B cell (primary cell): ENCODE results near the gene PDE6A. TPM values are rescaled to one million over a fixed set of nuclear protein-coding genes. Genes with fewer than 3 reads are reported as not detected.

Experiments
- ATAC-seq: fragments of 200-7000 bp; cut with Tn5 transposase; one replicate; pipeline ENCODE4 v1.10.0; 2021; ENCODE audit warnings: low read depth, mild to moderate bottlenecking, moderate number of reproducible peaks, moderate library complexity
- CTCF ChIA-PET: fragments of 350-600 bp; sonication (Branson Sonifier 250); formaldehyde crosslinking; loops from one replicate; lab custom pipeline; 2021; ENCODE audit warnings: antibody characterized with exemption, inconsistent platforms; lab: Charles Lee
- POLR2A ChIA-PET: fragments of 350-600 bp; sonication (Branson Sonifier 250); formaldehyde crosslinking; loops from one replicate; lab custom pipeline; 2021; ENCODE audit warnings: antibody characterized with exemption; lab: Charles Lee
- DNase-seq: peaks from one replicate; pipeline ENCODE4 v3.0.0; 2013
- H2AFZ ChIP-seq: 2 replicates; pipeline ENCODE4 v1.6.1; 2012; ENCODE audit warnings: mild to moderate bottlenecking, low read depth, low read length; ENCODE audit not compliant: insufficient read depth, poor library complexity, severe bottlenecking
- H3K27ac ChIP-seq, 2 donors: 1 replicate in 1 of 2; 2 replicates in 1 of 2; pipeline ENCODE4 v1.5.1; 2012 to 2013; ENCODE audit warnings: low read length in 2 of 2, mild to moderate bottlenecking in 2 of 2, moderate library complexity in 1 of 2
- H3K27me3 ChIP-seq, 4 experiments: fragments of 200-600 bp in 1 of 4; sonication (generic) in 1 of 4; replicated peaks in 1 of 4; 1 replicate in 2 of 4; 2 replicates in 2 of 4; pipeline versions ENCODE4 v1.6.1 to v1.7.0; 2013 to 2016; ENCODE audit warnings: low read length in 3 of 4, mild to moderate bottlenecking in 2 of 4, mixed read lengths in 1 of 4, moderate library complexity in 1 of 4; ENCODE audit not compliant: insufficient read depth in 4 of 4, control insufficient read depth in 3 of 4; ENCODE audit errors: control extremely low read depth in 1 of 4
- H3K36me3 ChIP-seq, 2 experiments: replicated peaks in 1 of 2; 1 replicate in 1 of 2; 2 replicates in 1 of 2; pipeline versions ENCODE4 v1.6.1 to v1.7.1; 2013; ENCODE audit warnings: low read length in 1 of 2; ENCODE audit not compliant: insufficient read depth in 2 of 2, control insufficient read depth in 1 of 2; ENCODE audit errors: control extremely low read depth in 1 of 2, extremely low read depth in 1 of 2
- H3K4me1 ChIP-seq, 2 donors: fragments of 200-600 bp in 1 of 2; sonication (generic) in 1 of 2; 1 replicate in 1 of 2; 2 replicates in 1 of 2; pipeline versions ENCODE4 v1.5.1 to v1.6.1; 2013 to 2017; ENCODE audit warnings: low read length in 2 of 2; ENCODE audit not compliant: control insufficient read depth in 2 of 2, insufficient read depth in 2 of 2
- H3K4me2 ChIP-seq: replicated peaks from 2 replicates; pipeline ENCODE3; 2012; ENCODE audit warnings: mild to moderate bottlenecking, low read depth, low read length; ENCODE audit not compliant: poor library complexity, severe bottlenecking
- H3K4me3 ChIP-seq, 5 experiments: fragments of 200-600 bp in 1 of 5; sonication (generic) in 1 of 5; 1 replicate in 3 of 5; 2 replicates in 2 of 5; pipeline versions ENCODE4 v1.5.1 to v1.7.0; 2011 to 2016; ENCODE audit warnings: low read length in 4 of 5, mild to moderate bottlenecking in 4 of 5, low read depth in 2 of 5, control low read depth in 1 of 5, moderate library complexity in 1 of 5; ENCODE audit not compliant: insufficient read depth in 1 of 5; ENCODE audit errors: control extremely low read depth in 1 of 5, extremely low read depth in 1 of 5
- H3K79me2 ChIP-seq: fragments of 200-600 bp; sonication (generic); one replicate; pipeline ENCODE4 v1.6.0; 2016; ENCODE audit warnings: low read length; ENCODE audit not compliant: control insufficient read depth, insufficient read depth
- H3K9ac ChIP-seq: fragments of 200-600 bp; sonication (generic); 2 replicates; pipeline ENCODE4 v1.6.1; 2017; ENCODE audit warnings: mild to moderate bottlenecking, low read length, moderate library complexity
- H3K9me3 ChIP-seq, 3 donors: one replicate each; pipeline versions ENCODE4 v1.6.1 to v1.7.1; 2013; ENCODE audit warnings: low read length in 2 of 3; ENCODE audit not compliant: control insufficient read depth in 2 of 3, insufficient read depth in 1 of 3; ENCODE audit errors: control extremely low read depth in 1 of 3
- H4K20me1 ChIP-seq: 2 replicates; pipeline ENCODE4 v1.6.0; 2012; ENCODE audit warnings: mild to moderate bottlenecking, low read length; ENCODE audit not compliant: insufficient read depth, control insufficient read depth, poor library complexity, severe bottlenecking
- H3K27ac Mint-ChIP-seq: one replicate; pipeline ENCODE4 v1.8.0; 2021; ENCODE audit warnings: mixed read lengths
- H3K27me3 Mint-ChIP-seq: one replicate; pipeline ENCODE4 v1.8.0; 2021; ENCODE audit warnings: mixed read lengths
- H3K4me1 Mint-ChIP-seq: one replicate; pipeline ENCODE4 v1.8.0; 2021; ENCODE audit warnings: mixed read lengths
- H3K4me3 Mint-ChIP-seq: one replicate; pipeline ENCODE4 v1.8.0; 2021; ENCODE audit warnings: mixed read lengths
- H3K9me3 Mint-ChIP-seq: one replicate; pipeline ENCODE4 v1.8.0; 2022; ENCODE audit warnings: mixed read lengths; ENCODE audit not compliant: insufficient read depth
- CTCF ChIP-seq: fragments of 200-600 bp; IDR thresholded peaks from one replicate; pipeline ENCODE4 v1.8.0; 2022; ENCODE audit warnings: antibody characterized with exemption, mild to moderate bottlenecking
- EZH2 ChIP-seq: IDR thresholded peaks from 2 replicates; pipeline ENCODE4 v1.6.1; 2012; ENCODE audit warnings: borderline replicate concordance, low read depth, mild to moderate bottlenecking, moderate library complexity, low read length; ENCODE audit not compliant: insufficient read depth, poor library complexity, severe bottlenecking
- WGBS: methylation state at CpG from one replicate; pipeline ENCODE4 v1.1.5; 2013; ENCODE audit warnings: missing lambda C conversion rate; ENCODE audit not compliant: insufficient coverage; 5-methylcytosine and 5-hydroxymethylcytosine counted together
- intact Hi-C: fragments of 100-400 bp; cut with micrococcal nuclease; formaldehyde crosslinking; loops from one replicate; pipeline ENCODE4 v1.10.0; 2022
- polyA plus RNA-seq: library from polyadenylated mRNA; depleted of rRNA; stranded (reverse); fragments of >200 nt; gene quantifications from 2 replicates; pipeline ENCODE4 v1.2.3, GENCODE V29; 2012
- total RNA-seq, 2 donors: library from RNA; stranded (reverse); fragments of 120-200 nt in 1 of 2; gene quantifications; 1 replicate in 1 of 2; 2 replicates in 1 of 2; pipeline versions ENCODE4 v1.2.3 to v1.2.4, GENCODE V29; 2013 to 2022

The PDE6A gene
- total and polyA plus RNA-seq, 2 donors (not counting 1 experiment from before 2014, with no cell fraction given): not detected

DNA sequence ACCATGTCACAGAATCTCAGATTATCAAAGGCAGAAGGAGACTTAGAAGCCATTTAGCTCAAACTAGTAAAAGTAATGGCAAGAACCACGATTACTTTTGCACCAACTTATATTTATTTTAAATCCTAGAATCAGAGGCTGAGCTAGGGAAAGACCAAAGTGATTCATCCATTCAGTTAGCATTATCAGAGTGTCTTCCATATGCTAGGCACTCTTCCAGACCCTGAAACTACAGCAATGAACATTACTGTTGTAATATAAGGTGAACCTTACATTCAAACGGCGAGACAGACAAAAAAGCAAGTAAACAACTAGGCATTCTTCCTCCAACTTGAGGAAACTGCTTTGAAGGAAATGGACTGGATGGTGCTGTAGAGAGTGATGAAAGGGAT lies 7.9 kb downstream of the PDE6A start:
- no CpG with 5 or more reads among the region's 3 CpGs for WGBS
- H3K9me3 Mint-ChIP-seq: no peaks in the 10 kb centered on the region
- peaks cover 19% of the 10 kb centered on the region for H3K27me3 Mint-ChIP-seq
- no peak overlapping the region for H3K4me2 ChIP-seq
- TF ChIP-seq EZH2 (no peak), CTCF (no peak)
- H3K36me3 ChIP-seq: no peaks in the 10 kb centered on the region
- no peaks in the 10 kb centered on the region for H3K9me3 ChIP-seq
- ChIA-PET CTCF (interaction anchor here (2.7 kb wide), 1 partner anchor 54 kb away, joined by 6 read pairs; no protein-coding TSS in a partner anchor), POLR2A (no interaction called here)
- H3K4me3 Mint-ChIP-seq: no peak overlapping the region
- no peak overlapping the region for H3K9ac ChIP-seq
- no peak overlapping the region for H3K4me3 ChIP-seq
- H3K27ac Mint-ChIP-seq: no peak overlapping the region
- H3K27ac ChIP-seq: no peak overlapping the region
- no peaks in the 10 kb centered on the region for H4K20me1 ChIP-seq
- ATAC-seq: no peak
- H2AFZ ChIP-seq: no peak overlapping the region
- no peaks in the 10 kb centered on the region for H3K4me1 Mint-ChIP-seq
- DNase-seq: no peak
- intact Hi-C loops: no loop called here
- peaks cover 0 to 5% (median 0%) of the 10 kb centered on the region in 4 experiments for H3K27me3 ChIP-seq
- no peaks in the 10 kb centered on the region for H3K4me1 ChIP-seq
- no peaks in the 10 kb centered on the region for H3K79me2 ChIP-seq

GRCh38 chr5:149936044-149936699 lies 8.4 kb downstream of the PDE6A start:
- no peak for ATAC-seq
- POLR2A ChIA-PET: no interaction called here

More at GRCh38 chr5:149936044-149936699, 8.4 kb downstream of the PDE6A start:
- no peaks in the 10 kb centered on the region for H3K4me1 Mint-ChIP-seq
- no peaks in the 10 kb centered on the region for H3K79me2 ChIP-seq
- H3K27me3 Mint-ChIP-seq: peaks cover 21% of the 10 kb centered on the region
- H3K27ac Mint-ChIP-seq: no peak overlapping the region
- DNase-seq: no peak
- no peak overlapping the region for H3K4me2 ChIP-seq
- H3K9ac ChIP-seq: no peak overlapping the region
- H3K9me3 Mint-ChIP-seq: no peaks in the 10 kb centered on the region
- TF ChIP-seq EZH2: no peak
- TF ChIP-seq CTCF: no peak
- intact Hi-C loops: no loop called here
- peaks cover 0 to 5% (median 0%) of the 10 kb centered on the region in 4 experiments for H3K27me3 ChIP-seq
- no peak overlapping the region for H3K27ac ChIP-seq
- 88% methylated on average over 1 of the region's 1 CpG for WGBS
- no peaks in the 10 kb centered on the region for H4K20me1 ChIP-seq
- no peak overlapping the region for H3K4me3 Mint-ChIP-seq
- H2AFZ ChIP-seq: no peak overlapping the region
- H3K9me3 ChIP-seq: no peaks in the 10 kb centered on the region
- CTCF ChIA-PET: interaction anchor here (2.7 kb wide), 1 partner anchor 54 kb away, joined by 6 read pairs; no protein-coding TSS in a partner anchor
- H3K36me3 ChIP-seq: no peaks in the 10 kb centered on the region
- no peak overlapping the region for H3K4me3 ChIP-seq
- no peaks in the 10 kb centered on the region for H3K4me1 ChIP-seq
